ENCODE data around the gene PTPRD.

GRCh38 chr9:8366161-8366926 is 2246.5 kb downstream of the PTPRD start:
- TF ChIP-seq CTCF (tag by site-specific recombination; IDR thresholded peaks at IDR 0.05): no peak
- TF ChIP-seq ZNF843 (tag by site-specific recombination; IDR thresholded peaks at IDR 0.05): no peak
